ENCODE measurements around the gene LMCD1. TPM values are rescaled to one million over a fixed set of nuclear protein-coding genes. Genes with fewer than 3 reads are reported as not detected.
A peak's percentile ranks its signal among the peaks of the same experiment; 100 is the strongest.

LMCD1 gene
- total RNA-seq, 4 donors from 2014 or later, result 1.6 to 90.8 (median 12.3) TPM

- H3K27me3 ChIP-seq, result no peaks in the 10 kb centered on the region
- no peak for TF ChIP-seq POLR2A (IDR thresholded peaks at IDR 0.05)
- TF ChIP-seq CTCF (IDR thresholded peaks at IDR 0.05), result no peak
- no peaks in the 10 kb centered on the region for H3K9me3 ChIP-seq
- no peaks in the 10 kb centered on the region for H3K36me3 ChIP-seq
- no peak overlapping the region for H3K4me3 ChIP-seq
- DNase-seq, result no peak
- H3K4me1 ChIP-seq, result no peaks in the 10 kb centered on the region
- peak overlapping the region in 2 of 4 donors; percentile 31 to 46 for H3K27ac ChIP-seq
Observed at GRCh38 chr3:8516047-8516661, 14.5 kb downstream of the LMCD1 start.

- Histone ChIP-seq H3K9me3 (no peaks in the 10 kb centered on the region), H3K36me3 (no peaks in the 10 kb centered on the region), H3K27ac (no peak overlapping the region), H3K4me3 (no peak overlapping the region), H3K27me3 (no peaks in the 10 kb centered on the region), H3K4me1 (no peaks in the 10 kb centered on the region)
- no peak for DNase-seq
- TF ChIP-seq CTCF (IDR thresholded peaks at IDR 0.05) (no peak), POLR2A (IDR thresholded peaks at IDR 0.05) (no peak)
Observed at GRCh38 chr3:8516783-8517182, 15.2 kb downstream of the LMCD1 start.

- TF ChIP-seq POLR2A (IDR thresholded peaks at IDR 0.05) (no peak), CTCF (IDR thresholded peaks at IDR 0.05) (no peak)
- H3K27me3 ChIP-seq, result no peaks in the 10 kb centered on the region
- no peak for DNase-seq
- no peaks in the 10 kb centered on the region for H3K36me3 ChIP-seq
- H3K9me3 ChIP-seq, result no peaks in the 10 kb centered on the region
- H3K4me1 ChIP-seq, result no peaks in the 10 kb centered on the region
- no peak overlapping the region for H3K27ac ChIP-seq
- H3K4me3 ChIP-seq, result no peak overlapping the region
Observed at GRCh38 chr3:8517487-8517886, 15.9 kb downstream of the LMCD1 start.

GRCh38 chr3:8518138-8518537 lies 16.5 kb downstream of the LMCD1 start:
- TF ChIP-seq CTCF (IDR thresholded peaks at IDR 0.05) (no peak), POLR2A (IDR thresholded peaks at IDR 0.05) (no peak)
- H3K4me1 ChIP-seq, result no peaks in the 10 kb centered on the region
- H3K27me3 ChIP-seq, result no peaks in the 10 kb centered on the region
- no peak overlapping the region for H3K27ac ChIP-seq
- H3K36me3 ChIP-seq, result no peaks in the 10 kb centered on the region
- DNase-seq, result no peak
- H3K4me3 ChIP-seq, result no peak overlapping the region
- no peaks in the 10 kb centered on the region for H3K9me3 ChIP-seq

- Histone ChIP-seq H3K36me3 (no peaks in the 10 kb centered on the region), H3K27me3 (no peaks in the 10 kb centered on the region), H3K4me1 (no peaks in the 10 kb centered on the region), H3K9me3 (no peaks in the 10 kb centered on the region), H3K4me3 (no peak overlapping the region), H3K27ac (no peak overlapping the region)
- no peak for TF ChIP-seq CTCF (IDR thresholded peaks at IDR 0.05)
- no peak for DNase-seq
Observed at GRCh38 chr3:8519156-8519555, 17.5 kb downstream of the LMCD1 start.
